ENCODE results near the gene HPF1.

GRCh38 chr4:169791527-169792156, 33.9 kb upstream of the HPF1 start:
- no peak for TF ChIP-seq CTCF (IDR thresholded peaks at IDR 0.05)
- no peak for TF ChIP-seq POLR2A (IDR thresholded peaks at IDR 0.05)
